GM12878 (cell line): ENCODE measurements around the gene APEX1. TPM values are rescaled to one million over a fixed set of nuclear protein-coding genes. Genes with fewer than 3 reads are reported as not detected.
A peak's percentile ranks its signal among the peaks of the same experiment; 100 is the strongest.

Experiments used
- ASH2L ChIP-seq: fragments of 300-600, 200-600 bp; sonication (generic); IDR thresholded peaks from 2 replicates; pipeline ENCODE4 v1.6.1; 2017; ENCODE audit warnings: low read depth, mild to moderate bottlenecking, borderline replicate concordance
- BACH1 ChIP-seq: fragments of 450-650 bp; IDR thresholded peaks from 2 replicates; pipeline ENCODE4 v1.6.1; 2017; ENCODE audit warnings: mild to moderate bottlenecking, borderline replicate concordance
- BMI1 ChIP-seq: fragments of 450-650 bp; IDR thresholded peaks from 2 replicates; pipeline ENCODE4 v1.6.1; 2016; ENCODE audit warnings: mild to moderate bottlenecking, moderate library complexity, borderline replicate concordance
- CREM ChIP-seq: IDR thresholded peaks from 2 replicates; pipeline ENCODE4 v1.6.1; 2014; ENCODE audit warnings: antibody characterized with exemption, low read depth
- DPF2 ChIP-seq: fragments of 450-650 bp; IDR thresholded peaks from 2 replicates; pipeline ENCODE4 v1.6.1; 2017; ENCODE audit warnings: mild to moderate bottlenecking
- HCFC1 ChIP-seq: fragments of 150-350 bp; IDR thresholded peaks from 2 replicates; pipeline ENCODE4 v1.6.1; 2014; ENCODE audit warnings: low read length
- HDAC6 ChIP-seq: fragments of 200-600 bp; sonication (generic); IDR thresholded peaks from one replicate; pipeline ENCODE4 v1.8.0; 2017; ENCODE audit warnings: antibody characterized with exemption; ENCODE audit not compliant: unreplicated experiment
- HSF1 ChIP-seq: fragments of 150-350 bp; IDR thresholded peaks from 2 replicates; pipeline ENCODE4 v1.6.1; 2014; ENCODE audit warnings: mild to moderate bottlenecking, low read depth, low read length
- IRF4 ChIP-seq: IDR thresholded peaks from 2 replicates; pipeline ENCODE4 v1.6.1; 2011; ENCODE audit warnings: low read depth, low read length
- KDM1A ChIP-seq: fragments of 200-600 bp; sonication (generic); IDR thresholded peaks from 2 replicates; pipeline ENCODE4 v1.6.1; 2016; ENCODE audit warnings: borderline replicate concordance
- MEF2A ChIP-seq: IDR thresholded peaks from 2 replicates; pipeline ENCODE4 v1.6.1; 2011; ENCODE audit warnings: low read depth, mild to moderate bottlenecking, low read length, moderate library complexity; ENCODE audit not compliant: insufficient read depth
- MEF2B ChIP-seq: fragments of 450-650 bp; IDR thresholded peaks from 2 replicates; pipeline ENCODE4 v1.6.1; 2018; ENCODE audit warnings: mild to moderate bottlenecking, moderate library complexity; ENCODE audit not compliant: partially characterized antibody, poor library complexity, severe bottlenecking
- MLLT1 ChIP-seq: fragments of 450-650 bp; IDR thresholded peaks from 2 replicates; pipeline ENCODE4 v1.6.1; 2016; ENCODE audit warnings: mild to moderate bottlenecking
- MYC ChIP-seq: IDR thresholded peaks from 2 replicates; pipeline ENCODE4 v1.6.1; 2011; ENCODE audit warnings: mild to moderate bottlenecking, low read length, moderate library complexity, inconsistent platforms; ENCODE audit not compliant: insufficient read depth, insufficient replicate concordance, insufficient read length, severe bottlenecking
- NFXL1 ChIP-seq: fragments of 450-650 bp; IDR thresholded peaks from 2 replicates; pipeline ENCODE4 v1.6.1; 2017; ENCODE audit warnings: antibody characterized with exemption, mild to moderate bottlenecking, borderline replicate concordance
- NFYB ChIP-seq: IDR thresholded peaks from 2 replicates; pipeline ENCODE4 v1.6.1; 2011; ENCODE audit warnings: low read depth, mild to moderate bottlenecking, low read length, improper control_type of control experiment, moderate library complexity; ENCODE audit not compliant: insufficient read depth
- NR2F1 ChIP-seq: fragments of 450-650 bp; conservative IDR thresholded peaks from 2 replicates; pipeline ENCODE4 v1.6.1; 2017; ENCODE audit warnings: mild to moderate bottlenecking
- PAX5 ChIP-seq: IDR thresholded peaks from 2 replicates; pipeline ENCODE4 v1.6.1; 2011; ENCODE audit warnings: low read depth, low read length, borderline replicate concordance
- PML ChIP-seq: IDR thresholded peaks from 2 replicates; pipeline ENCODE4 v1.6.1; 2012; ENCODE audit warnings: low read length, inconsistent platforms
- POU2F2 ChIP-seq: IDR thresholded peaks from 3 replicates; pipeline ENCODE4 v1.6.1; 2011; ENCODE audit warnings: low read depth, mild to moderate bottlenecking, low read length, borderline replicate concordance
- RUNX3 ChIP-seq: IDR thresholded peaks from 2 replicates; pipeline ENCODE4 v1.6.1; 2012; ENCODE audit warnings: low read length, inconsistent platforms
- SMAD5 ChIP-seq: IDR thresholded peaks from 2 replicates; pipeline ENCODE4 v1.6.1; 2016; ENCODE audit warnings: antibody characterized with exemption, low read depth
- TCF7 ChIP-seq: IDR thresholded peaks from 2 replicates; pipeline ENCODE4 v1.6.1; 2014; ENCODE audit warnings: antibody characterized with exemption, borderline replicate concordance
- YBX1 ChIP-seq: fragments of 450-650 bp; IDR thresholded peaks from 2 replicates; pipeline ENCODE4 v1.6.1; 2016; ENCODE audit warnings: antibody characterized with exemption
- ZBED1 ChIP-seq: IDR thresholded peaks from 2 replicates; pipeline ENCODE4 v1.6.1; 2016; ENCODE audit warnings: borderline replicate concordance
- ZBTB4 ChIP-seq: fragments of 450-650 bp; formaldehyde crosslinking; IDR thresholded peaks from 2 replicates; pipeline ENCODE4 v1.4.0; 2022; ENCODE audit warnings: mild to moderate bottlenecking, moderate library complexity
- ZNF622 ChIP-seq: fragments of 450-650 bp; IDR thresholded peaks from 2 replicates; pipeline ENCODE4 v1.6.1; 2017; ENCODE audit warnings: mild to moderate bottlenecking, inconsistent platforms
- polyA plus RNA-seq, 11 experiments: library from polyadenylated mRNA; depleted of rRNA in 4 of 11; unstranded in 6 of 11; stranded (reverse) in 5 of 11; fragments of >200 nt; fragmentation: Nextera tagmentation in 4 of 11; fragmentation: Illumina TruSeq in 1 of 11; extraction: Ambion mirVana in 4 of 11; extraction: Trizol in 1 of 11; gene quantifications; 1 replicate in 1 of 11; 2 replicates in 10 of 11; pipeline versions ENCODE4 v1.2.1 to v1.2.3, GENCODE V29; 2011 to 2016; ENCODE audit warnings: inconsistent platforms in 2 of 11, missing spikeins in 2 of 11, low read depth in 1 of 11
- total RNA-seq, 4 experiments: library from RNA; depleted of rRNA in 3 of 4; stranded (reverse); fragments of >200 nt in 3 of 4; fragmentation: Illumina TruSeq in 1 of 4; extraction: Trizol in 1 of 4; gene quantifications; 2 replicates each; pipeline versions ENCODE4 v1.2.1 to v1.2.3, GENCODE V29; 2013 to 2021

The APEX1 gene
- total and polyA plus RNA-seq, 10 of the 15 experiments (the other 5 are each of a cell fraction or from before 2014, with no cell fraction given), result 115 to 407 (median 300) TPM

- TF ChIP-seq ZBTB4 (CRISPR knock-in tag) (no peak), NR2F1 (0 out of 2 replicates have a peak, but pooled peaks have one; percentile 29), HDAC6 (peak; percentile 55), MEF2B (no peak), MEF2A (no peak), DPF2 (peak; percentile 62), YBX1 (no peak), NFXL1 (no peak), BMI1 (peak; percentile 85), PML (peak; percentile 97), TCF7 (no peak), POU2F2 (peak; percentile 93; the same call in 2 of the 3 replicates), RUNX3 (0 out of 2 replicates have a peak, but pooled peaks have one; percentile 8), NFYB (peak; percentile 69), IRF4 (no peak), SMAD5 (peak; percentile 98), ASH2L (no peak), KDM1A (no peak), PAX5 (no peak), ZBED1 (0 out of 2 replicates have a peak, but pooled peaks have one; percentile 29), ZNF622 (no peak), HCFC1 (0 out of 2 replicates have a peak, but pooled peaks have one; percentile 35), MYC (peak; percentile 64), MLLT1 (peak; percentile 74; the same call in 1 of the 2 replicates), BACH1 (no peak), CREM (0 out of 2 replicates have a peak, but pooled peaks have one; percentile 7), HSF1 (no peak)
Measured at GRCh38 chr14:20469242-20469889, 14.3 kb downstream of the APEX1 start, which contains the start of gene PNP (continued).
